Frontal cortex (tissue), 4 donors: ENCODE results near the gene INMT. TPM values are rescaled to one million over a fixed set of nuclear protein-coding genes. Genes with fewer than 3 reads are reported as not detected.
"Not testable (repeated sequence)": the region's sequence is repeated elsewhere in the genome, so short reads cannot be mapped to it uniquely, and the experiment has no call there.

Experiments
- DNase-seq, 2 donors: peaks; one replicate each; pipeline ENCODE4 v3.0.0; 2012; ENCODE audit warnings: low spot score in 2 of 2
- FAIRE-seq: peaks from 2 replicates; lab custom pipeline; 2012; peaks lifted over from hg19 to GRCh38; lab: Jason Lieb, UNC
- total RNA-seq: library from RNA; depleted of rRNA; stranded (reverse); fragments of >200 nt; gene quantifications from one replicate; pipeline ENCODE4 v1.2.3, GENCODE V29; 2014
- donor health status: control.
- donor health status: control.
- donor health status: control.

Gene INMT
- total RNA-seq = 0.41 TPM

DNA sequence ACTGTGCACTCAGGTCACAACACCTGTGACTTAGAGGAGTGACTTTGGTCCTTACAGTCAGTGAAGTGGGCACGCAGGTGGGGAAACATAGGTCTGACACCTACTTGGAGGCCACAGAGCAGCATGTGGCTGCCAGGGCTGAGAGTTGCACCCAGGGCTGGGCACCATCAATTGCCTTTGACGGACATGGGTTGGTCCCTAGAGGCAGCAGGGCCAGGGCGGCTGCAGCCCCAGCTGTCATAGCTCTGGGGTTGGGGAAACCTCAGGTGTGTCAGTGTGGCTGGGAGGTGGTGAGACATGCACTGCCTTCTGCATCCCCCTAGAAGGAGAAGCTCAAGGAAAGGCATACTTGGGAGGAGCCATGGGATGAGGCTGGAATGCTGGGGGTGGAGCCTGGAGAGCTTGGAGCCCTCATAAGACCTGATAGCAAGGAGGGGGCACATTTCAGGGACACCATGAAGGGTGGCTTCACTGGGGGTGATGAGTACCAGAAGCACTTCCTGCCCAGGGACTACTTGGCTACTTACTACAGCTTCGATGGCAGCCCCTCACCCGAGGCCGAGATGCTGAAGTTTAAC lies at the start of gene INMT:
Gene INMT, plus strand, starts transcription at position 440 of the 578 bp plus-strand sequence. Its CDS starts 16 bp downstream, at position 456.
- no peak for FAIRE-seq
- no peak for DNase-seq

DNA sequence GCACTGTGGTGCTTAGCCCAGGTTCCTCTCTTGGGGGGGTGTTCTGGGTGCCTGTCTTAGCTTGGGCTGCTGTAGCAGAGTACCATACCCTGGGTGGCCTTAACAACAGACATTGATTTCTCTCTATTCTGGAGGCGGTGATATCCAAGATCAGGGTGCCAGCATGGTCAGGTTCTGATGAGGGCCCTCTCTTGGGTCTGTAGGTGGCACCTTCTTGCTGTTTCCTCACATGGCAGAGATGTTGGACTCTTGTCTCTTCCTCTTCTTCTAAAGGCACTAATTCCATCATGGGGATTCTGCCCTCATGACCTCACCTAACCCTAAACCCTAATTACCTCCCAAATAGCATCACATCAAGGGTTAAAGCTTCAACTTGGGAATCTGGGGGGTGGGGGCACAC lies 49.7 kb upstream of the INMT start:
- DNase-seq = no peak
- FAIRE-seq = no peak

DNA sequence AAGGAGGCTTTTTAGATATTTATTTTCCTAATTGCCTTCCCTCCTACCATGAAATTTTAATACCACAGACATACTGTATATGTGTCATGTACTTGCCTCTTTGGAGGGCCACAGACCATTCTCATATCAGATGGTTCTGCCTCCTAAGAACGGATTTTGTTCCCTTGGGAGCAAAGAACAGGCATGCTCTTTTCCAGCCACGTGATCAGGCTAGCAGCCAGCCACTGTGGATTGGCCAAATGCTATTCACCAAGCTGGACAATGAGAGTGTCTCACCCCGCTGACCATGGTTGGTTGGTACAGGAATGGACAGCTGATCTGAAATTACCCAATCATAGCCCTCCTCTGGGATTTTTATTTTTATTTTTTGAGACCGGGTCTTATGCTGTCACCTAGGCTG lies 48.2 kb upstream of the INMT start:
- no peak for FAIRE-seq
- no peak for DNase-seq

DNA sequence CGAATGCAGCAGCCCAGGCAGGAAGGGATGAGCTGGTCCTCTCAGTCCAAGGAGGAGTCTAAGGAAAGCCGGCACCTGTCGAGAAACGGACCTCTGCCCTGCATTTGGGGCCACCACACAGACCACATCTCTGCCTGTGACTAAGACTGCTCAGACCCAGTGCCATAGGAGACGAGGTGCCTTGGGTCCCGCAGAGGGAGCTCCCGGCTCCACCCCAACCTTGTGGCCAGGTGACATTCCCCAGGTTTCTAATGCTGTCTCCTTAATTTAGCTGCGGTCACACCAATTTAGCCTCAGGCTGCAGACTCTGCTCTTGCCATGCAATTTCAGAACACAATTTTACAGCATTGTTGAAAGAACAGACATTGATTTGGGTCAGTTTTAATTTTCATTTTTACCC lies 46.9 kb upstream of the INMT start:
- FAIRE-seq = no peak
- no peak for DNase-seq

DNA sequence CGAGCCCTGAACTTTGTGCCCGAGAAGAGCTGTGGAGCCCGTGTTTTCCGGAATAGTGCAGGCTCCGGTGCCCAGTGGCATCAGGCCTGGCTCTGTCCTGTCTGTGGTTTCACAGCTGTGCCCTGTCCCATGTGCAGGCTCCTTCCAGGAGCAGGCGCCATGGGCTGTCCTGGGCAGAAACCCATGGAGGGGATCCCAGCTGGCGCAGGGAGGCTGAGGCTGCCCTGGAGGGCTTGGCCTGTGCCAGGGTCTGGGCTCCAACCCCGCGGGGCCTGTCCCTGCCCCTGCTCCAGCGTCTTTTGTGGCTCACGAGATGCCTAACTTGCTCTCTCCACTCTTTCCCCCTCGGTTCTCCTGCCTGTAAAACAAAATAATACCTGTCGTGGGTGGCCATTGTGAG lies 46.3 kb upstream of the INMT start:
- no peak for FAIRE-seq

DNA sequence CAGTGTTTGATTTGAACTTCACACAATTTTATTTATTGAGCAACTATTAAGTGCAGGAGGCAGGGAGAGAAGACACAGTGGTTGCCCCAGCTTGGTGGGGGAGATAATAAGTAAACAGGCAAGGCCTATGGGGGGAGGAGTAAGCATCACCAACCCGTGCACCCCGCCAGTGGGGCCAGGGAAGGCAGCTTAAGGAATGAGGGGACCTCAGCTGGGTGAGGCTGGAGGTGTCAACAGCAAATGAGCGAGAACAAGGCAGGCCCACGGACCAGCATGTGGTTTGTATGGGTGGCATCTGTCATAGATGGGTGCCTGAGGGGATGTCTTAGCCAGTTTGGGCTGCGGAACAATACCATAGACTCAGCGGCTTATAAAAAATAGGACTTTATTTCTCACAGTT lies 45.6 kb upstream of the INMT start:
- FAIRE-seq (no peak), DNase-seq (no peak)

More for the DNA sequence above, 46.3 kb upstream of the INMT start:
- DNase-seq = no peak

DNA sequence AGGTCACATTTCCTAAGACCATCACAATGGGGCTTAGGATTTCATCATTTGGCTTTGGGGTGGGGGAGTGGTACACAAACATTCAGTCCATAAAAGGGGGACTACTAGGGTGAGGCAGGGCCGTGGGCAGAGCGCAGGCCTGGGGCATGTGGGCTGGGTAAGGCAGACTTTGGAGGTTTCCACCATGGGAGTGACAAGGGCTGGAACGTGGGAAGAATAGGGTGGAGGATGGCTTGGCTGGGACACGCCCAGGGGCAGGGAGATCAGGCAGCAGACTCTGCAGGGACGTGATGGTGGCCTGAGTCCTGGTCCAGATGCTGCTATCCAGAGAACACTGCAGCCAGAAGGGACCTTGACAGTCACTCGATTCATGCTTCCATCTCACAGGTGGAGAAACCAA lies 45.0 kb upstream of the INMT start:
- FAIRE-seq (no peak), DNase-seq (no peak)

DNA sequence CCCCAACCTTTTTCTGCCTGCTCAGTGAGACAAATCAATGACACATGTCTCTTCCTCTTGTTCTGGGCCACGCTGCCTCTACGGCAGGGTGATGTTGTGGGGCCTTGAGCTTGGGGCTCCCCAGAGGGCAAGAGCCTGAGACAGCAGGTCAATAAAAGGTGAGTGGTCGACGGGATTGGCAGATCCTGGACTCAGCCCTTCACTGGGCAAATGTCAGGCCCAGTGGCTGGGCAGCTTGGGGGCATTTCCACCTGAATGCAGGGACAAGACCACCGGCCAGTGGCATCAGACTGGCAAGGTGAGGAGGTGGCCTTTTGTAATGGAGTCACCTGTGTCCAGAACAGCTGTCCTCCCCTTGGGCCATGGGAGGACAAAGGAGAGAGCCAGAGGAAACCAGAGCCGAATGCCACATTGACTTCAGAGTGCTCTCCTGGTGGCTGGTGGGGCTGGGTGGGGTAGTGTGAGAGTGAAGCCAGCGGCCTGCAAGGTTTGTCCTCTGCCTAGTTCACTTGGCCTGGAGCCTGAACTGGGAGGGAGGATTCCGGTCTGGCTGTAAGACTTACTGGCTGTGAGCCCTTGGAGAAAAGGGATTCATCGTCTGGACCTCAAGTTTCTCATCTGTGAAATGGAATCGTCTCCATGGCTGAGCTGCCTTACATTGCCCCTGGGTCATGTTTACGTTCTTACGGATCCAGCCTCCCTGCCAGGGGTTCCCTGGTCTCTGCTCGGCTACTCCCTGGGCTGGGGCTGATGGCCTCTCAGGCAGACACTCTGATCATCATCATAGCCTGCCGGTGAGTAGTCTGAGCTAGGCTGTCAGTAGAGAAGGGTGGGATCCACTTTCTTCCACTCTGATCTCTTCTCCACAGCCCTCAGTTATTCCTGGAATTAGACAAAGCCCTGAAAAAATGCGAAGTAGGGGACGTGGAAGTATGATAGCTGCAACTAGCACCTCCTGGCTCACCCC lies 44.3 kb upstream of the INMT start:
- FAIRE-seq (no peak), DNase-seq (no peak)

DNA sequence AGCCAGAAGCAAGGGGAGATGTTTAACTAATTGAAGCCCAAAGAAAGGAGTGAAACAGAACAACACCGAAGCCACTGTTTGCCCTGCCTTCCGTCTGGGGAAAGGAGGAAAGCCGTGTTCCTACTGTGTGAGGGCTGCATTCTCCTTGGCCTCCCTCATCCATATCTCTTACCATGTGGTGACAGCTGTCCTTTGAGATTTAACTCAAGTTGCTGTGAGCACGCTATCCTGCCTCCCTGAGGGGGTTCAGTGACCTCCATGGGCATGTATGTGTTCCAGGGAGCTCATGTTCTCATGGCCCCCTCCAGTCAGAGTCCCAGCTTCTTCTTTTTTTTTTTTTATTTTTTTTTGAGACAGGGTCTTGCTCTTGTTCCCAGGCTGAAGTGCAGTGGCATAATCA lies 43.5 kb upstream of the INMT start:
- DNase-seq = no peak
- no peak for FAIRE-seq

DNA sequence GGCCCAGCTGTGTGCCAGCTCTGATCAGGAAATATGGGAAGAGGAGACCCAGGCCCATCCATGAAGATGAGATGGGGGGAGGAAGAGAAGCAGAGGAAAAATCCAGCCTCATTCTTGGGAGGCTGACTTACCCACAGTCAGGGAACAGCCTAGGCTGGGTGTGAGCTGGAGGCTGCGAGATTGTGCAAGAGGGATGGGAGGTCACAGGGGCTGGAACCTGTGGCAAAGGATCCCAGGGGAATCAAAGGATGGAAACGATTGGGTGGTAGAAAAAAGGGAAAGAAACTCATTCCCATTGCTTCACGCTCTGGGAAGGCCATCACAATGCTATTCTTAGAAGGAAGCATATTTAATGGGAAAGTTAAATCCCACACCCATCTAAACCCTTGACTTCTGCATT lies 43.0 kb upstream of the INMT start:
- no peak for FAIRE-seq
- no peak for DNase-seq

DNA sequence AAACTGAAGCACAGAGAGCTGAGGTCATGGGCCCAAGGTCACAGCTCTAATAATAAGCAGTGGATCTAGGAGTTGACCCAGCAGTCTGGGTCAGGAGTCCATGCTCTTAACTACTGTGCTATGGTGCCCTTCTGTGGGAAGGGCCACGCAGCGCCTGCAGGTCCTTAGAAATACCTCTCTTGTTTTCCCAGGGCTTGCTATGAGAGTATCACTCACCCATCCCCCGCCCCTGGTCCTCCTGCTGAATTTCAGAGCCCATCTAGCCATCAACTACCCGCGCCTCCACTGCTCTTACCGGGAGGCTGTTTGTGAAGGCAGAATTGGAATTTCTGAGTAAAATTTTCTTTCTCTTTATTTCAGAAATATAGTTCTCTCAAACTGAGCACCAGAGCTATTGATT lies 42.4 kb upstream of the INMT start:
- DNase-seq (no peak), FAIRE-seq (no peak)

DNA sequence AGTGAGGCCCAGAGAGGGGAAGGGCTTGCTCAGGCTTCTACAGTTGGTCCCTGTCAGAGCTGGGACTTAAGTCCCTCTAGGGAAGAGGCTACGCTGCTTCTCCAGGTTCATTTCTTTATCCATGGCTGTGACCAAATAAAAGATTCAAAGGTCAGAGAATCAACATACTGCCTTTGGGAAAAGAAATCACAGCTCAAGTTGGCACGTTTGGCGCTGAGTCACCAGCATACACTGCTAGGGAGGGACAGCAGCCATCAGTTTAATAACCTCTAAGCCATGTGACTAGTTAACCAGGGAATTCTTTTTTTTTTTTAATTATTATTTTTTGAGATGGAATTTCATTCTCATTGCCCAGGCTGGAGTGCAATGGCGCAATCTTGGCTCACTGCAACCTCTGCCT lies 41.3 kb upstream of the INMT start:
- FAIRE-seq (no peak), DNase-seq (no peak)

DNA sequence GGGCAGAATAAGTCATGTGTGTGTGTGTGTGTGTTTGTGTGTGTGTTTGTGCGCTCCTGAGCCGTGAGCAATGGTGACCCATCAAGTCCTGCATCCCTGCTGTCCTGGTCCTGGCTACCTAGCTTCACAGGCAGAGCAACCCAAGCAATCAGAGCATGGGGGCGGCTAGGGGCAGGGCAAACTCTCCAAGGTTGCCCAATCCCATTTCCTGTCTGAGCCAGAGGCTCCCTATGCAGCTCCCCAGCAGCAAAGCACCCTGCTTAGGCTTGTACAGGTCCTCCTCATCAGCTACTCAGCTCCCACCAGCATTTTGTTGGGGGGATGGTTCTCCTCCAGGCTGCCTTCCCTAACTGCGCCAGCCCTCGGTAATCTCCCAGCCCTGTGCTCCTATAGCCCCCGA lies 38.5 kb upstream of the INMT start:
- DNase-seq (no peak), FAIRE-seq (no peak)

DNA sequence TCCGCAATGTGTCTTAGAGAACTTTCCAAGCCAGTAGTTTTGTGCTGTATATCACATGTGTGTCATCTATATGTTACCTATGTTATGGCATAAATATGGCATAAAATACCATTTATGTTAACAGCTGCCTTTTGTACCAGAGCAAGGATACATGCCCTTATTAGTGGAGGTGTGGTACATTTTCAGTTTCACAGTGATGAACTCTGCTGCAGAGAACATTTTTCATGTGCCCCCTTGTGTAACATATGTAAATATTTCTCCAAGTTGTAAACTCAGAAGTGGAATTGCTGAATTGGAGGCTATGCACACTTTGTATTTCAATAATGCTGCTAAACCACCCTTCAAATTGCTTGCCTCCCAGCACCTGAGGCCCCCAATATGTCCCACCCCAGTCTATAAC lies 37.8 kb upstream of the INMT start:
- DNase-seq (no peak), FAIRE-seq (no peak)

DNA sequence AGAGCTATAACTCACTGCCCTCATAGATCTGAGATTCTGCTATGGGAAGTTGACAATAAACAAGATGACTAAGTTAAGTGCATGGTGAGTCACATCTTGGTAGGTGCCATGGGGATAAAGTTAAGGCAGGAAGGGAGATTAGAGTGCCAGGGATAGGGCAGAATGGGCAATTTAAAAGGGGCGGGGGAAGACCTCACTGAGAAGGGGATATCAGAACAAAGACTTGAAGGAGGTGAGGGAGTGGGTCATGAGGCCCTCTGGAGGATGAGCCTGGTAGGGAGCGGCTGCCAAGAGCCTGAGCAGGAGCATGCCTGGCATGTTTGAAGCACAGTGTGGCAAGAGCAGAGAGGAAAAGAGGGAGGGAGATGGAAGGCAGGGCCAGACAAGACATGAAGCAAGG lies 34.8 kb upstream of the INMT start:
- FAIRE-seq = no peak
- no peak for DNase-seq

DNA sequence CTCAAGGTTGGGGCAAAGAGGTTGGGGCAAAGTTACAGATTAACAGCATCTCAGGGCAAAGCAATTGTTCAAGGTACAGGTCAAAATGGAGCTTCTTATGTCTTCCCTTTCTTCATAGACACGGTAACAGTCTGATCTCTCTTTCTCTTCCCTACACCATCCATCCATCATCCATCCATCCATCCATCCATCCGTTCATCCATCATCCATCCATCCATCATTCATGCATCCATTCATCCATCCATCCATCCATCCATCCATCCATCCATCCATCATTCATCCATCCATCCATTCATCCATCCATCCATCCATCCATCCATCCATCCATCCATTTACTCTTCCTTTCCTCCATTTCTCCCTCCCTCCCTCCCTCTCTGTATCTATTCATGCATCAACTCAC lies 32.5 kb upstream of the INMT start:
- FAIRE-seq, DNase-seq: not testable (repeated sequence)

DNA sequence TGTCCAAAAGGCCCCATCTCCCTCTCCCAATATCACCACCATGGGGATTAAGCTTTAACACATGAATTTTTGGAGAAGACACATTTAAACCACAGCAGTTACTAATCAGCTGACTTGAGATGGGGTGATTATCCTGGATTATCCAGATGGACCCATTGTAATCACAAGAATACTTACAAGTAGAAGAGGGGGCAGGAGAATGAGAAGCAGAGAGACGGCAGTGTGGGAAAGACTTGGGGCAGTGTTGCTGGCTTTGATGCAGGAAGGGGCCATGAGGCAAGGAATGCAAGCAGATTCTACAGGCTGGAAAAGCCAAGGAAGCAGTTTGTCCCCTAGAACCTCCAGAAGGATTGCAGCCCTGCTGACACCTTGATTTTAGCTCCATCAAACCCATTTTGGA lies 30.7 kb upstream of the INMT start:
- no peak for DNase-seq
- FAIRE-seq = no peak

DNA sequence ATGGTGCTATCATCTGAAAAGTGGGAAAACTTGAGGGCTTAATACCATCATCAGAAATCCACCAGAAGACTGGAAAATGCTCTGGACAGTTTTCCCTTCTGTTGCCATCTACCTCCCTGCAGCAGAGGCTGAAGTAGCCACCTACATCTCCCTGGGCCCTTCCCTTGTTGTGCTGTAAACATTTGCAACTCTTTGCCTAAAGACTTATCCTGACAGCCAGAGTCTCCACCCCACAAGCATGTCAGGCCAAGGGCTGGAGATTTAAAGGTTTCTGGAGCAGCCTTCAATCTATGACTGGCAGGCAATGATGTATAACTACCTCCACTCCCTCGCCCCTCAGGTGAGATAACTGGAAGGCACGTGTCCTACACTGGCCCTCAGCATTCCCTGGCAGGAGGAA lies 29.7 kb upstream of the INMT start:
- DNase-seq = no peak
- no peak for FAIRE-seq

DNA sequence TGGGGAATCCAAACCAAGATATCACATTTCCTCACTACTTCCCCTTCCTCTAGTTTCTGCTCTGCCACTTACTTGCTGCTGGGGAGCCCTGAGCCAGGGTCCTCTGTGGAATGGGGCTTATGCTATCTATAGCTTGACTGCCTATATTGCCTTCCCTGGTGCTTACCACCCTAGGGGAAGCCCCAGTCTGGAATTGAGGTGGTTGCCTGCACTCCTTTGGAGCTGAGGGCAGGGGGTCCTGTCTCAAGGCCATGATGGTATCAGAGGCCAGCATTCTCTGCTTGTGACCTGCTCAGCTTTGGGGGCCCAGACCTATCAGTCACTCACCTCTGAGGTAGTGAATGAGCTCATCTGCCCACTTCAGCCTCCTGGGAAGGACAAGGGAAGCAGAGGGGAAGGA lies 29.3 kb upstream of the INMT start:
- no peak for FAIRE-seq

DNA sequence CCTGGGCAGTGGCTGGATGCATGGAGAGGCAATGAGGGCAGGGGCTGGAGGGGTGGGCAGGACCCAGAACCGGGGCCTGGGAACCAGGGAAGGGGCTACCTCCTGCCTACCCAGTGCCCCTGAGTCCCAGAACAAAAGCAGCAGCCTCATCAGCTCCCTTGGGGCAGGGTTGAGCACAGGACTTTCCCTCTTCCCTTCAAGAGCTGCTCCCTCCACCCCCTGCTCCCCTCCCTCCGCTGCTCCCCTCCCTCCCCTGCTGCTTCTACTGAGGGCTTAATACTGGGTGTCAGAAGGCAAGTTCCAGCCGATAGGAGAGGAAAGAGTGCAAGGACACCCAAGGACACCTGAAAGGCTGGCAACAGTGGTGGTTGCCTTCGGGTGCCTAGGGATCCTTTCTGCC lies 28.2 kb upstream of the INMT start:
- FAIRE-seq (no peak), DNase-seq (no peak)

More for the DNA sequence above, 29.3 kb upstream of the INMT start:
- DNase-seq = no peak

DNA sequence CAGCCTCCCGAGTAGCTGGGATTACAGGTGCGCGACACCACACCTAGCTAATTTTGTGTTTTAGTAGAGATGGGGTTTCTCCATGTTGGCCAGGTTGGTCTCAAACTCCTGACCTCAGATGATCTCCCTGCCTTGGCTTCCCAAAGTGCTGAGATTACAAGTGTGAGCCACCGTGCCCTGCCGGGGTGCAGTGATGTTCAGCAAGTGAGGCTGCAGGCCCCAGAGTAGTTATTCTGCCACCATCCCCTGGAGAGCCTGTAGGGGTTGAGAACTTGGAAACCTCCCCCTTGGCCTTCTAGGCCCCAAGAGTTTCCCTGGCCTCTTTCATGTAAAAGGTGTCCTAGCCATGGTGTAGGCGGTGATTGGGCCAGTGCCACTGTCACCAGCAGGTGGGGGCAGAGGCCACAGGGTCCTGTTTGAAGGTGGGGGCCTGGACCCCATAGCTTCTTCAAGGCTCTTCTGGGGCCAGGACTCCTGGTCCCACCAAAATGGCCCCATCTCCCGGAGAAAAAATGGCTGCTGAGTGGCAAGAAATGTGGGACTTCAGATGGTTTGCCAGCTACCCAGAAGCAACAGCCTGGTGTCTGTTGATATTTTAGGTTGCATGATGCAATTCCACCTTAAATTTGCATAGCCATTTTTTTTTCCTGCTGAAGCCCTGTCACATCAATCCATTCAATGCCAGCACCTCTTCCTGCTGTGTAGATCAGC lies 25.5 kb upstream of the INMT start:
- FAIRE-seq (no peak), DNase-seq (no peak)
